Measurements from ENCODE around the gene TMPRSS4. TPM values are rescaled to one million over a fixed set of nuclear protein-coding genes. Genes with fewer than 3 reads are reported as not detected.
A peak's percentile ranks its signal among the peaks of the same experiment; 100 is the strongest.

TMPRSS4 gene
- total and polyA plus RNA-seq, 9 of the 15 experiments (the other 6 are each of a cell fraction or from before 2014, with no cell fraction given) = 4.0 to 10.0 (median 5.6) TPM

GRCh38 chr11:118128721-118129470 lies 52.0 kb downstream of the TMPRSS4 start:
- Histone ChIP-seq H3K36me3 (ENCODE audit: control insufficient read depth, insufficient read depth, low read length) (no peaks in the 10 kb centered on the region), H3K27ac (ENCODE audit: extremely low read depth, low read depth, low read length) (no peak overlapping the region), H3K4me2 (ENCODE audit: insufficient read depth, low read length) (no peak overlapping the region), H3K27me3 (ENCODE audit: control insufficient read depth in 2 of 2, insufficient read depth in 2 of 2, low read length in 2 of 2) (peaks cover 2 to 15% of the 10 kb centered on the region in 2 experiments; a peak in 1 of 5 replicates), H4K20me1 (replicated peaks; ENCODE audit: control insufficient read depth, insufficient read depth, low read length) (no peaks in the 10 kb centered on the region), H3K79me2 (ENCODE audit: control insufficient read depth, insufficient read depth, low read length) (no peaks in the 10 kb centered on the region), H3K9ac (ENCODE audit: insufficient read depth in 1 of 2, low read depth in 2 of 2, low read length in 2 of 2) (no peak overlapping the region), H2AFZ (ENCODE audit: low read depth, low read length) (no peak overlapping the region), H3K4me3 (no peak overlapping the region), H3K4me1 (replicated peaks in 1 of 2; ENCODE audit: control insufficient read depth in 2 of 2, insufficient read depth in 2 of 2, low read length in 2 of 2) (no peaks in the 10 kb centered on the region), H3K9me1 (ENCODE audit: control insufficient read depth, insufficient read depth, low read length) (peaks cover 3% of the 10 kb centered on the region), H3K9me3 (replicated peaks; ENCODE audit: control insufficient read depth, insufficient read depth, low read depth, low read length) (no peaks in the 10 kb centered on the region)
- ChIA-PET CTCF (ENCODE audit: low intra/inter-chr PET ratio) (no interaction called here), POLR2A (interaction anchor here (0.6 to 1.2 kb wide), 6 partner anchors 14 to 472 kb away, joined by 3 read pairs; no protein-coding TSS in a partner anchor)
- BruUV-seq (replicated peaks) = no TSS peak
- in situ Hi-C loops (cut with MboI) (no loop called here), intact Hi-C loops (cut with micrococcal nuclease) (loop anchor here (5.0 kb wide), 1 partner anchor 62 kb away; no protein-coding TSS in a partner anchor)
- ATAC-seq (no peak), DNase-seq (ENCODE audit: extremely low read depth in 1 of 4, low spot score in 3 of 4) (no peak), FAIRE-seq (no peak)
- TF ChIP-seq NFIC (IDR thresholded peaks at IDR 0.05) (peak; percentile 28; the same call in 1 of the 2 replicates), BRD4 (IDR thresholded peaks at IDR 0.05) (no peak)
- 21% methylated on average over 11 of the region's 11 CpGs for WGBS (ENCODE audit: insufficient coverage, low coverage, missing lambda C conversion rate)

GRCh38 chr11:118129471-118130172 lies 52.7 kb downstream of the TMPRSS4 start:
- ATAC-seq = no peak
- Histone ChIP-seq H2AFZ (ENCODE audit: low read depth, low read length) (no peak overlapping the region), H3K4me3 (no peak overlapping the region), H3K9me3 (replicated peaks; ENCODE audit: control insufficient read depth, insufficient read depth, low read depth, low read length) (no peaks in the 10 kb centered on the region), H3K36me3 (ENCODE audit: control insufficient read depth, insufficient read depth, low read length) (no peaks in the 10 kb centered on the region), H3K9ac (ENCODE audit: insufficient read depth in 1 of 2, low read depth in 2 of 2, low read length in 2 of 2) (no peak overlapping the region), H3K79me2 (ENCODE audit: control insufficient read depth, insufficient read depth, low read length) (no peaks in the 10 kb centered on the region), H3K4me2 (ENCODE audit: insufficient read depth, low read length) (no peak overlapping the region), H3K9me1 (ENCODE audit: control insufficient read depth, insufficient read depth, low read length) (peaks cover 3% of the 10 kb centered on the region), H3K27ac (ENCODE audit: extremely low read depth, low read depth, low read length) (no peak overlapping the region), H3K4me1 (replicated peaks in 1 of 2; ENCODE audit: control insufficient read depth in 2 of 2, insufficient read depth in 2 of 2, low read length in 2 of 2) (no peaks in the 10 kb centered on the region), H4K20me1 (replicated peaks; ENCODE audit: control insufficient read depth, insufficient read depth, low read length) (no peaks in the 10 kb centered on the region), H3K27me3 (ENCODE audit: control insufficient read depth in 2 of 2, insufficient read depth in 2 of 2, low read length in 2 of 2) (peaks cover 5 to 20% of the 10 kb centered on the region in 2 experiments; a peak in 1 of 5 replicates)
- FAIRE-seq = no peak
- CTCF ChIA-PET (ENCODE audit: low intra/inter-chr PET ratio) = no interaction called here
- TF ChIP-seq KAT2B (IDR thresholded peaks at IDR 0.05; ENCODE audit: low read depth, low read length) = no peak
- TF ChIP-seq KDM1A (IDR thresholded peaks at IDR 0.05) = peak in 1 of 2 experiments; percentile 28; a peak in 1 of 4 replicates
- TF ChIP-seq ZNF780A (CRISPR knock-in tag; IDR thresholded peaks at IDR 0.05) = no peak
- TF ChIP-seq ATF7 (IDR thresholded peaks at IDR 0.05) = peak; percentile 69; the same call in 1 of the 2 replicates
- 0 out of 2 replicates have a peak, but pooled peaks have one; percentile 2 for TF ChIP-seq ZNF316 (IDR thresholded peaks at IDR 0.05)
- no peak for TF ChIP-seq GATAD2B (IDR thresholded peaks at IDR 0.05; ENCODE audit: borderline replicate concordance)
- no peak for TF ChIP-seq CHD4 (IDR thresholded peaks at IDR 0.05; ENCODE audit: insufficient read depth, insufficient replicate concordance, low read depth, low read length, poor library complexity, severe bottlenecking)
- no peak for TF ChIP-seq EP300 (IDR thresholded peaks at IDR 0.05; ENCODE audit: low read length)
- TF ChIP-seq ATF3 (IDR thresholded peaks at IDR 0.05) = peak; percentile 64
- TF ChIP-seq ATF3 (CRISPR knock-in tag; conservative IDR thresholded peaks at IDR 0.05) = no peak
- no peak for TF ChIP-seq TCF15 (CRISPR knock-in tag; IDR thresholded peaks at IDR 0.05)
- no peak for TF ChIP-seq ZNF561 (CRISPR knock-in tag; conservative IDR thresholded peaks at IDR 0.05)
- BruUV-seq (replicated peaks) = no TSS peak
- in situ Hi-C loops (cut with MboI) = no loop called here
- no peak for DNase-seq (ENCODE audit: extremely low read depth in 1 of 4, low spot score in 3 of 4)
- POLR2A ChIA-PET = interaction anchor here (0.6 to 1.5 kb wide), 8 partner anchors 8 to 471 kb away, joined by 3 to 7 read pairs (median 3); no protein-coding TSS in a partner anchor
- intact Hi-C loops (cut with micrococcal nuclease) = loop anchor here (5.0 kb wide), 1 partner anchor 62 kb away; no protein-coding TSS in a partner anchor
- 31% methylated on average over 6 of the region's 6 CpGs for WGBS (ENCODE audit: insufficient coverage, low coverage, missing lambda C conversion rate)
